ENCODE measurements around the gene STAC3.

STAC3 gene

DNA sequence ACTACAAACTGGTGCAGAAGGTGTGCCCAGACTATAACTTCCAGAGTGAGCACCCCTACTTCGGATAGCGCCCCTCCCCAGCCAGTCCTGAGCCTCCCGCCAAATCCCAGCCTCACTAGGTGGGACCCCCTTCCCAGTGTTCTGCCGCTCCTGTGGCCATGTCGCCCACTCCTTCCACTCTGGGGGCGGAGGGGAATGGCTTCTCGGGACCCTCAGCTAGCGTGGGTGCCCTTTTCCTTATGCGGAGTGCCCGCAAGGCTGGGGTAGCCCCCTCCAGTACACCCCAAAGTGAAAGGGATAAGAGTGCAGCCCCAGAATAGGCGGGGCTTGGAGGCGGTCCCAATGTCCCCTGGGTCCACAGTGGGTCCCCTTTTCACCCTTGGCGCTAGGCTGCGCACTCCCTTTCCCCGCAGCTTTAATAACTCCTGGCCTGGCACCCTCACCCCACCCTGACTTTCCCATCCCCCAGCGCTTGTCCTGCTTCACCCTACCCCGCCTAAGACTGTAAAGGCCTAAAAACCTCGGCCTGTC, 25.2 kb downstream of the STAC3 start:
- no peak overlapping the region for H3K9ac ChIP-seq (ENCODE audit: low read length)
- H3K4me3 ChIP-seq (ENCODE audit: low read length), result no peak overlapping the region
- H3K9me2 ChIP-seq (replicated peaks; ENCODE audit: insufficient read depth, low read length), result no peaks in the 10 kb centered on the region
- H3K79me2 ChIP-seq (ENCODE audit: low read length), result peaks cover 13% of the 10 kb centered on the region
- H3K27ac ChIP-seq (ENCODE audit: low read length), result no peak overlapping the region
- H3K4me1 ChIP-seq (ENCODE audit: low read length), result peaks cover 16% of the 10 kb centered on the region
- peak overlapping the region; percentile 15; the same call in 1 of the 2 replicates for H2AFZ ChIP-seq (ENCODE audit: low read length)
- peak overlapping the region; percentile 33; the same call in 1 of the 2 replicates for H3K4me2 ChIP-seq (ENCODE audit: low read depth, low read length)
- H3K36me3 ChIP-seq (replicated peaks; ENCODE audit: insufficient read depth, low read length), result no peaks in the 10 kb centered on the region
- no peak for TF ChIP-seq EZH2phosphoT487 (IDR thresholded peaks at IDR 0.05; ENCODE audit: low read length)
- no peak for TF ChIP-seq EZH2 (optimal IDR thresholded peaks at IDR 0.05; ENCODE audit: low read depth, low read length)
- TF ChIP-seq, protein P1, sequence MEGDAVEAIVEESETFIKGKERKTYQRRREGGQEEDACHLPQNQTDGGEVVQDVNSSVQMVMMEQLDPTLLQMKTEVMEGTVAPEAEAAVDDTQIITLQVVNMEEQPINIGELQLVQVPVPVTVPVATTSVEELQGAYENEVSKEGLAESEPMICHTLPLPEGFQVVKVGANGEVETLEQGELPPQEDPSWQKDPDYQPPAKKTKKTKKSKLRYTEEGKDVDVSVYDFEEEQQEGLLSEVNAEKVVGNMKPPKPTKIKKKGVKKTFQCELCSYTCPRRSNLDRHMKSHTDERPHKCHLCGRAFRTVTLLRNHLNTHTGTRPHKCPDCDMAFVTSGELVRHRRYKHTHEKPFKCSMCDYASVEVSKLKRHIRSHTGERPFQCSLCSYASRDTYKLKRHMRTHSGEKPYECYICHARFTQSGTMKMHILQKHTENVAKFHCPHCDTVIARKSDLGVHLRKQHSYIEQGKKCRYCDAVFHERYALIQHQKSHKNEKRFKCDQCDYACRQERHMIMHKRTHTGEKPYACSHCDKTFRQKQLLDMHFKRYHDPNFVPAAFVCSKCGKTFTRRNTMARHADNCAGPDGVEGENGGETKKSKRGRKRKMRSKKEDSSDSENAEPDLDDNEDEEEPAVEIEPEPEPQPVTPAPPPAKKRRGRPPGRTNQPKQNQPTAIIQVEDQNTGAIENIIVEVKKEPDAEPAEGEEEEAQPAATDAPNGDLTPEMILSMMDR (IDR thresholded peaks at IDR 0.05; ENCODE audit: low read length), result no peak
- H4K20me1 ChIP-seq (ENCODE audit: insufficient read depth, low read length), result no peaks in the 10 kb centered on the region
- H3K27me3 ChIP-seq (replicated peaks; ENCODE audit: insufficient read depth, low read length), result peaks cover 44% of the 10 kb centered on the region
- H3K9me3 ChIP-seq (replicated peaks; ENCODE audit: insufficient read depth, low read length), result no peaks in the 10 kb centered on the region
- no peaks in the 10 kb centered on the region for H3F3A ChIP-seq (ENCODE audit: insufficient read depth, low read length)
- no peak for DNase-seq

DNA sequence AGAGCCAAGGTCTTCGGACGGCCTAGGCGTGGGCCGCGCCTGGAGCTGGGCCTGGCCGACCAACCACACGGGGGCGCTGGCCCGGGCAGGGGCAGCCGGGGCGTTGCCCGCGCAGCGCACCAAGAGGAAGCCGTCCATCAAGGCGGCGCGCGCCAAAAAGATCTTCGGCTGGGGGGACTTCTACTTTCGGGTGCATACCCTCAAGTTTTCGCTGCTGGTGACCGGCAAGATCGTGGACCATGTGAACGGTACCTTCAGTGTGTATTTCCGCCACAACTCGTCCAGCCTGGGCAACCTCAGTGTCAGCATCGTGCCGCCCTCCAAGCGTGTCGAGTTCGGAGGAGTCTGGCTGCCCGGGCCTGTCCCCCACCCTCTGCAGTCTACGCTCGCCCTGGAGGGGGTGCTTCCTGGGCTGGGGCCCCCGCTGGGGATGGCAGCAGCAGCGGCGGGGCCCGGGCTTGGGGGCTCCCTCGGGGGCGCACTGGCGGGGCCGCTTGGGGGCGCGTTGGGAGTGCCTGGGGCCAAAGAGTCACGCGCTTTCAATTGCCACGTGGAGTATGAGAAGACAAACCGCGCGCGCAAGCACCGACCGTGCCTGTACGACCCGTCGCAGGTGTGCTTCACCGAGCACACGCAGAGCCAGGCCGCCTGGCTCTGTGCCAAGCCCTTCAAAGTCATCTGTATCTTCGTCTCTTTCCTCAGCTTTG, 25.9 kb downstream of the STAC3 start:
- no peaks in the 10 kb centered on the region for H3F3A ChIP-seq (ENCODE audit: insufficient read depth, low read length)
- no peaks in the 10 kb centered on the region for H3K9me3 ChIP-seq (replicated peaks; ENCODE audit: insufficient read depth, low read length)
- H3K27me3 ChIP-seq (replicated peaks; ENCODE audit: insufficient read depth, low read length), result peaks cover 50% of the 10 kb centered on the region
- peaks cover 7% of the 10 kb centered on the region for H3K79me2 ChIP-seq (ENCODE audit: low read length)
- H3K4me2 ChIP-seq (ENCODE audit: low read depth, low read length), result peak overlapping the region; percentile 33; the same call in 1 of the 2 replicates
- no peak overlapping the region for H3K4me3 ChIP-seq (ENCODE audit: low read length)
- no peaks in the 10 kb centered on the region for H3K9me2 ChIP-seq (replicated peaks; ENCODE audit: insufficient read depth, low read length)
- DNase-seq, result peak; percentile 89
- peaks cover 14% of the 10 kb centered on the region for H3K4me1 ChIP-seq (ENCODE audit: low read length)
- H2AFZ ChIP-seq (ENCODE audit: low read length), result peak overlapping the region; percentile 15; the same call in 1 of the 2 replicates
- TF ChIP-seq EZH2phosphoT487 (IDR thresholded peaks at IDR 0.05; ENCODE audit: low read length), result no peak
- TF ChIP-seq EZH2 (optimal IDR thresholded peaks at IDR 0.05; ENCODE audit: low read depth, low read length), result no peak
- TF ChIP-seq, protein P1 (IDR thresholded peaks at IDR 0.05; ENCODE audit: low read length), result peak; percentile 40
- no peak overlapping the region for H3K27ac ChIP-seq (ENCODE audit: low read length)
- H3K36me3 ChIP-seq (replicated peaks; ENCODE audit: insufficient read depth, low read length), result no peaks in the 10 kb centered on the region
- no peak overlapping the region for H3K9ac ChIP-seq (ENCODE audit: low read length)
- no peaks in the 10 kb centered on the region for H4K20me1 ChIP-seq (ENCODE audit: insufficient read depth, low read length)

DNA sequence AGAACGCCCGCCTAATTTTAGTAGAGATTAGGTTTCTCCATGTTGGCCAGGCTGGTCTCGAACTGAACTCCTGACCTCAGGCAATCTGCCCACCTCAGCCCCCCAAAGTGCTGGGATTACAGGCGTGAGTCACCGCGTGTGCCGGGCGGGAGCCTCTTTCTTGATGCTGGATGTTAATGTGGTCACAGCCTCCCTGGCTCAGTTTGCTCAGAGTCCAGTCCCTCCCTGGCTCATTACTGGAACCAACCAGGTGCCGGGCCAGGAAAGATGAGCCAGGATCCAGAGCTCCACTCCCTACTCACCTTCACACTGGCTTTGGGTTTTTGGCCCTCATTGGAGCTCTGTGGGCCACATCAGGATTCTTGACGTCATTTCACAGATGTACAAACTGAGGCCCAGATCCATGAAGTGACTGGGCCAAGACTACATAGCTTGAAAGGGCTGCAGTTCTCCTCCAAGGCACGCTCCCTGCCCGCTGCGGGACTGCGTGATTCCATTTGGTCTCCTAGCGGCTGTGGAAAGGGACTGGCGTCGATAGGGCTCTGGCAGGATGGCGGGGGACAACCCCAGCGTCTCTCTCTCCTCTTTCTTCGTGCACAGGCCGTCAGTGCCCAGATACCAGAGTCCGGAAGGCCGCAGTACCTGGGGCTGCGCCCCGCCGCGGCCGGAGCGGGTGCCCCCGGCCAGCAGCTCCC, 26.6 kb downstream of the STAC3 start:
- Histone ChIP-seq H3K4me2 (ENCODE audit: low read depth, low read length) (no peak overlapping the region), H3K9me2 (replicated peaks; ENCODE audit: insufficient read depth, low read length) (no peaks in the 10 kb centered on the region), H3K79me2 (ENCODE audit: low read length) (no peaks in the 10 kb centered on the region), H2AFZ (ENCODE audit: low read length) (no peak overlapping the region), H3K27me3 (replicated peaks; ENCODE audit: insufficient read depth, low read length) (peaks cover 57% of the 10 kb centered on the region), H4K20me1 (ENCODE audit: insufficient read depth, low read length) (no peaks in the 10 kb centered on the region), H3K4me3 (ENCODE audit: low read length) (no peak overlapping the region), H3K36me3 (replicated peaks; ENCODE audit: insufficient read depth, low read length) (no peaks in the 10 kb centered on the region), H3K9ac (ENCODE audit: low read length) (no peak overlapping the region), H3K4me1 (ENCODE audit: low read length) (peaks cover 14% of the 10 kb centered on the region), H3K27ac (ENCODE audit: low read length) (no peak overlapping the region), H3F3A (ENCODE audit: insufficient read depth, low read length) (no peaks in the 10 kb centered on the region), H3K9me3 (replicated peaks; ENCODE audit: insufficient read depth, low read length) (no peaks in the 10 kb centered on the region)
- DNase-seq, result no peak
- TF ChIP-seq EZH2phosphoT487 (IDR thresholded peaks at IDR 0.05; ENCODE audit: low read length), result no peak
- TF ChIP-seq EZH2 (optimal IDR thresholded peaks at IDR 0.05; ENCODE audit: low read depth, low read length), result no peak
- TF ChIP-seq, protein P1 (IDR thresholded peaks at IDR 0.05; ENCODE audit: low read length), result no peak

All from MM.1S (cell line).